Duodenal mucosa (tissue), 2 donors: ENCODE data around the gene ANAPC4.

Source experiments
- H3K27ac ChIP-seq: one replicate; pipeline ENCODE4 v1.7.0; 2013; ENCODE audit warnings: low read depth, low read length
- H3K27me3 ChIP-seq, 2 donors: one replicate each; pipeline ENCODE4 v1.7.0; 2013; ENCODE audit warnings: low read length in 2 of 2, control low read depth in 1 of 2; ENCODE audit not compliant: insufficient read depth in 2 of 2, control insufficient read depth in 1 of 2
- H3K36me3 ChIP-seq, 2 donors: one replicate each; pipeline ENCODE4 v1.7.0; 2013; ENCODE audit warnings: low read length in 2 of 2, control low read depth in 1 of 2; ENCODE audit not compliant: insufficient read depth in 2 of 2, control insufficient read depth in 1 of 2
- H3K4me1 ChIP-seq, 2 donors: one replicate each; pipeline ENCODE4 v1.7.0; 2013; ENCODE audit warnings: low read length in 2 of 2, control low read depth in 1 of 2; ENCODE audit not compliant: insufficient read depth in 2 of 2, control insufficient read depth in 1 of 2
- H3K4me3 ChIP-seq, 2 donors: one replicate each; pipeline ENCODE4 v1.7.0; 2013; ENCODE audit warnings: low read length in 2 of 2, low read depth in 1 of 2
- H3K9ac ChIP-seq, 2 donors: one replicate each; pipeline ENCODE4 v1.7.0; 2013; ENCODE audit warnings: low read length in 2 of 2, low read depth in 1 of 2
- H3K9me3 ChIP-seq, 2 donors: one replicate each; pipeline ENCODE4 v1.7.0; 2013; ENCODE audit warnings: low read length in 2 of 2, control low read depth in 1 of 2; ENCODE audit not compliant: control insufficient read depth in 1 of 2

Gene ANAPC4

DNA sequence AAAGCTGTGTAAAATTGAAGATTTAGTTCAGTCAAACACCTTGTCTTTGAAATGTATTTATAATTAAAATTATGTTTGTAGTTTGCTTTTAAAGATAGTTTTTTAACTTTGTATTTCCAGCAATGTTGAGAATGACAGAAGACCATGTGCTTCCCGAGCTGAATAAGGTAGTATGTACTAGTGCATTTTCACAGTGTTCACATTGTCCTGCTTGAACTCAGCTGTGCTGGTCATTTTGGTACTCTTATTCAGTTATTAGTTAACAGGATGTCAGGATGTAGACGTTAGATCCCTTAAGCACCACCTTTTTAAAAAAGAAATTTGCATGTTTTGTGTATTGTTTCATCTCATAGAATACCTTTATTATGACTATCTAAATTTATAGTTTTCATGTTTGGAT, 28.4 kb downstream of the ANAPC4 start:
- no peak overlapping the region for H3K9ac ChIP-seq
- peaks cover 35 to 72% of the 10 kb centered on the region in 2 donors for H3K36me3 ChIP-seq
- no peak overlapping the region for H3K4me3 ChIP-seq
- H3K27me3 ChIP-seq = no peaks in the 10 kb centered on the region
- H3K9me3 ChIP-seq = no peaks in the 10 kb centered on the region
- no peaks in the 10 kb centered on the region for H3K4me1 ChIP-seq
- H3K27ac ChIP-seq = no peak overlapping the region

DNA sequence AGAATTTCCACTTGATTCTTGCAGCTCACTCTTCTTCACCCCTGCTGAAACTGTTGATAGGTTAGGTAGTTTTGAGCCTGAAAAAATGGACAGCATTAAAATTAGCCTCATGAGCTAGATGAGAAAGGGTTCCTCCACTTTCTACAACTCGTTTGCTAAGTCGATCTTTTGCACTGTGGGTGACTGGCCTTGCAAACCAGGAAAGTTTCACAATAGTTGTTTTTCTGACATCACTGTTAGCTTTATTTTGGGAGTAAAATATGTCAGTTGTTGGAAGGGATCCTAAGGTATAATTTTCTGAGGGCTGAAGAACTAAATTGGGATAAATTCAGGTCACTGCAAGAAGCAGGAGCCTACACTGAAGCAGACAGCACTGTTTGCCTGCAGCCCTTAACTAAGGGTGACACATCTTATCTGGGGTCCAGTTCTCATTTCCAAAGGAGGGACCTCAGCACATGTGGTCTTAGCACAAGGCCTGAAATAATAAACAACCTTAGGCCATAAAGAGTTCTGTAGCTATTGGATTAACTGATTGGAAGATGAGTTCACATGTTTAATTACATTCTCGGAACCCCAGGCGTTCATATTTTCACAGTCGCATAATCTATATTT, 29.1 kb downstream of the ANAPC4 start:
- Histone ChIP-seq H3K27me3 (no peaks in the 10 kb centered on the region), H3K27ac (no peak overlapping the region), H3K4me1 (no peaks in the 10 kb centered on the region), H3K9ac (no peak overlapping the region), H3K4me3 (no peak overlapping the region), H3K36me3 (peaks cover 35 to 73% of the 10 kb centered on the region in 2 donors), H3K9me3 (no peaks in the 10 kb centered on the region)

GRCh38 chr4:25410820-25411529, 33.9 kb downstream of the ANAPC4 start:
- Histone ChIP-seq H3K27ac (no peak overlapping the region), H3K9me3 (no peaks in the 10 kb centered on the region), H3K36me3 (peaks cover 31 to 77% of the 10 kb centered on the region in 2 donors), H3K9ac (no peak overlapping the region), H3K4me3 (no peak overlapping the region), H3K27me3 (no peaks in the 10 kb centered on the region), H3K4me1 (no peaks in the 10 kb centered on the region)

- H3K9me3 ChIP-seq = no peaks in the 10 kb centered on the region
- no peaks in the 10 kb centered on the region for H3K4me1 ChIP-seq
- no peak overlapping the region for H3K9ac ChIP-seq
- no peak overlapping the region for H3K4me3 ChIP-seq
- peaks cover 26 to 77% of the 10 kb centered on the region in 2 donors for H3K36me3 ChIP-seq
- H3K27me3 ChIP-seq = no peaks in the 10 kb centered on the region
- H3K27ac ChIP-seq = no peak overlapping the region
These were observed 36.2 kb downstream of the ANAPC4 start for GRCh38 chr4:25413261-25413660.

DNA sequence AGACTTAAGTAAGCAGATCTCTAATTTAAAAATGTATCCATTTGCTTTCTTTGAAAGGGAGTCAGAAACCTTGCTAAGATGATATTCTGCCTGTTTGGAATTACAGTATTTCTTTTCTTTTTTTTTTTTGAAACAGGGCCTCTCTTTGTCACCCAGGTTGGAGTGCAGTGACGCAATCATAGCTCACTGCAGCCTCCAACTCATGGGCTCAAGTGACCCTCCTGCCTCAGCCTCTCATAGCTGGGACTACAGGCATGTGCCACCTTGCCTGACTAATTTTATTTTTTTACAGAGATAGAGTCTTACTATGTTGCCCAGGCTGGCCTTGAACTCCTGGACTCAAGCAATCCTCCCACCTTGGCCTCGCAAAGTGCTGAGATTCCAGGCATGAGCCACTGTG, 40.0 kb downstream of the ANAPC4 start:
- H3K4me3 ChIP-seq = no peak overlapping the region
- no peaks in the 10 kb centered on the region for H3K27me3 ChIP-seq
- peaks cover 11 to 52% of the 10 kb centered on the region in 2 donors for H3K36me3 ChIP-seq
- no peak overlapping the region for H3K27ac ChIP-seq
- no peak overlapping the region for H3K9ac ChIP-seq
- no peaks in the 10 kb centered on the region for H3K9me3 ChIP-seq
- peaks cover 0 to 5% of the 10 kb centered on the region in 2 donors for H3K4me1 ChIP-seq

DNA sequence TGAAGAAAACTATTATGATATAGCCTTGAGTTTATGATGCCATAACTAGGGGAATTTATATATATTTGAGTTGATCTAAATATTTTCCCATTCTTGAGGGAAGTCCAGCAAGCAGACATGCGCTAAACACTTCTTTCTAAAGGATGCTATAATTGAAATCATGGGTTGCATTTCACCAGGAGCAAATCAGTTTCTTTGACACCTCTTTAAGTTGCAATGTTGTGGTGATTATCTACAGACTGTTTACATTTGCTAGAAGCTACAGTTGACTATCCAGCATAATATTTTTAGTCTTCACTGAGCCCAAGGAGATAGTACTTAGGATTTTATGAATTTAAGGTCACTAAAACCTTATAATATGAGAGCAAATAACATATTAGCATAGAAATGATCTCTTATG, 43.9 kb downstream of the ANAPC4 start:
- Histone ChIP-seq H3K9me3 (no peaks in the 10 kb centered on the region), H3K27me3 (no peaks in the 10 kb centered on the region), H3K4me3 (no peak overlapping the region), H3K36me3 (peaks cover 2 to 26% of the 10 kb centered on the region in 2 donors), H3K27ac (no peak overlapping the region), H3K9ac (no peak overlapping the region), H3K4me1 (peaks cover 2 to 6% of the 10 kb centered on the region in 2 donors)

GRCh38 chr4:25421816-25422525, 44.9 kb downstream of the ANAPC4 start:
- Histone ChIP-seq H3K4me1 (peaks cover 2 to 6% of the 10 kb centered on the region in 2 donors), H3K27me3 (no peaks in the 10 kb centered on the region), H3K27ac (no peak overlapping the region), H3K4me3 (no peak overlapping the region), H3K9me3 (no peaks in the 10 kb centered on the region), H3K9ac (no peak overlapping the region), H3K36me3 (peaks cover 2 to 22% of the 10 kb centered on the region in 2 donors)

GRCh38 chr4:25423548-25423947, 46.5 kb downstream of the ANAPC4 start:
- Histone ChIP-seq H3K9ac (no peak overlapping the region), H3K27me3 (no peaks in the 10 kb centered on the region), H3K4me1 (peaks cover 2 to 6% of the 10 kb centered on the region in 2 donors), H3K4me3 (no peak overlapping the region), H3K27ac (no peak overlapping the region), H3K9me3 (no peaks in the 10 kb centered on the region), H3K36me3 (peaks cover 2 to 8% of the 10 kb centered on the region in 2 donors)

GRCh38 chr4:25424539-25425228, 47.6 kb downstream of the ANAPC4 start:
- H3K4me1 ChIP-seq = peaks cover 2 to 6% of the 10 kb centered on the region in 2 donors
- no peaks in the 10 kb centered on the region for H3K9me3 ChIP-seq
- H3K4me3 ChIP-seq = no peak overlapping the region
- H3K27ac ChIP-seq = no peak overlapping the region
- no peak overlapping the region for H3K9ac ChIP-seq
- no peaks in the 10 kb centered on the region for H3K36me3 ChIP-seq
- H3K27me3 ChIP-seq = no peaks in the 10 kb centered on the region

- Histone ChIP-seq H3K4me3 (no peak overlapping the region), H3K9me3 (no peaks in the 10 kb centered on the region), H3K27me3 (no peaks in the 10 kb centered on the region), H3K27ac (no peak overlapping the region), H3K9ac (no peak overlapping the region), H3K4me1 (peaks cover 2 to 6% of the 10 kb centered on the region in 2 donors), H3K36me3 (no peaks in the 10 kb centered on the region)
These were observed 48.3 kb downstream of the ANAPC4 start for GRCh38 chr4:25425361-25425760.
